ENCODE data around the gene MRPL21.

Gene MRPL21

GRCh38 chr11:68924073-68924925, 20.7 kb upstream of the MRPL21 start:
- no peaks in the 10 kb centered on the region for H3K4me1 ChIP-seq (ENCODE audit: control insufficient read depth, insufficient read depth, low read length)
- H3K27me3 ChIP-seq (ENCODE audit: control insufficient read depth, insufficient read depth, low read length): no peaks in the 10 kb centered on the region
- H3K4me3 ChIP-seq (ENCODE audit: low read length): no peak overlapping the region
- peaks cover 8% of the 10 kb centered on the region for H3K9me3 ChIP-seq (replicated peaks; ENCODE audit: low read length)
- peaks cover 67% of the 10 kb centered on the region for H3K36me3 ChIP-seq (ENCODE audit: insufficient read depth, low read length)
- no peak overlapping the region for H3K9ac ChIP-seq (ENCODE audit: low read depth, low read length)
- H3K4me2 ChIP-seq (ENCODE audit: low read length): no peak overlapping the region

DNA sequence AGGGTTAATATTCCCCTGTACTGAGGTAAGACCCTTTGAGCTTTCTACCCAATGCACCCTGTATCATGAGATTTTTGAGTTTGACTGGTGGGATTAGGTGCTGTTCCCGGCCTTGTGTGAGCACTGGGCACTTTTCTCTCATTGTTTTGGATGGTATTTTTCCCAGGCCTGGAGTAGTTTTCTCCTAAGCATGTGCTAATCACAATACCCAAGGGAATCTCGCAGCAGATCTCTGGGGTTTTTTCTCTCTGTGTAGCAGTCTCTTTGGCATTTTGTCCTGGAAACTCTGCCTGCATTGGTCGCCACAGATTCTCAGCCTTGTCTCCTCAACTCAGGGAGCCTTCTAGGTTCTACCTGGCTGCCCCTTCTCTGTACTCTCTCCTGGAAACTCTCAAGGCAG, 20.0 kb upstream of the MRPL21 start:
- no peak overlapping the region for H3K4me3 ChIP-seq (ENCODE audit: low read length)
- H3K9me3 ChIP-seq (replicated peaks; ENCODE audit: low read length): peaks cover 8% of the 10 kb centered on the region
- peaks cover 64% of the 10 kb centered on the region for H3K36me3 ChIP-seq (ENCODE audit: insufficient read depth, low read length)
- H3K4me2 ChIP-seq (ENCODE audit: low read length): no peak overlapping the region
- H3K27me3 ChIP-seq (ENCODE audit: control insufficient read depth, insufficient read depth, low read length): no peaks in the 10 kb centered on the region
- no peak overlapping the region for H3K9ac ChIP-seq (ENCODE audit: low read depth, low read length)
- no peaks in the 10 kb centered on the region for H3K4me1 ChIP-seq (ENCODE audit: control insufficient read depth, insufficient read depth, low read length)

DNA sequence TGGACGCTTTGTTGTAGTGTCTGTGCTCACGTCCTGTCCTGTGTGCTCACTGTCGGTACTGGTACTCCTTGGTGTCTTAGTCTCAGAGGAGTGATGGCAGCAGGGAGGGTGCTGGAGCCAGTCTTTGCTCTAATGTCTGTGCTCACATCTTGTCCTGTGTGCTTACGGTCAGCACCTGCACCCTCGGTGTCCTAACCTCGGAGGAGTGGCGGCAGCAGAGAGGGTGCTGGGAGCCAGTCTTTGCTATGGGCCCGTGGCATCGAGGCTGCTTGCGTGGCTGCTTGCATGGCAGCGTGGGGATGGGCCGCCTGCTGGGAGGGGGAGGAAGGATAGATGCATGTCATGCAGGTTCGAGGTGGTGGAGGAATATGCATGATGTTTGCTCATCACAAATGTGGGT, 12.8 kb upstream of the MRPL21 start:
- Histone ChIP-seq H3K4me3 (ENCODE audit: low read length) (no peak overlapping the region), H3K4me2 (ENCODE audit: low read length) (no peak overlapping the region), H3K9ac (ENCODE audit: low read depth, low read length) (no peak overlapping the region), H3K27me3 (ENCODE audit: control insufficient read depth, insufficient read depth, low read length) (no peaks in the 10 kb centered on the region), H3K4me1 (ENCODE audit: control insufficient read depth, insufficient read depth, low read length) (peaks cover 8% of the 10 kb centered on the region), H3K9me3 (replicated peaks; ENCODE audit: low read length) (no peaks in the 10 kb centered on the region), H3K36me3 (ENCODE audit: insufficient read depth, low read length) (peaks cover 51% of the 10 kb centered on the region)

DNA sequence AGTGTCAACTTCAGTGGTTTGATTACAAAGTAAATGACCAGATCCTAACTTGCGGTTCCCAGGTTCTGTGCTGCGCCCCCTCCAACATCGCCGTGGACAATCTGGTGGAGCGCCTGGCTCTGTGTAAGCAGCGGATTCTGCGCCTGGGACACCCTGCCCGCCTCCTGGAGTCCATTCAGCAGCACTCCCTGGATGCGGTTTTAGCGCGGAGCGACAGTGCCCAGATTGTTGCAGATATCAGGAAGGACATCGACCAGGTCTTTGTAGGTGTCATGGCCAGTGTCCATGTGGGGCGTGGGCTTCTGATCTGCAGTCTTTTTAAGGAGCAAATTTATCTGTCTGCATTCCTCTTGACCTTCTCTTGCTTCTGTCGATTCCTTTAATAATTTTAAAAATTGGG, 11.1 kb upstream of the MRPL21 start:
- Histone ChIP-seq H3K4me2 (ENCODE audit: low read length) (no peak overlapping the region), H3K4me1 (ENCODE audit: control insufficient read depth, insufficient read depth, low read length) (peaks cover 8% of the 10 kb centered on the region), H3K27me3 (ENCODE audit: control insufficient read depth, insufficient read depth, low read length) (no peaks in the 10 kb centered on the region), H3K4me3 (ENCODE audit: low read length) (no peak overlapping the region), H3K36me3 (ENCODE audit: insufficient read depth, low read length) (peaks cover 62% of the 10 kb centered on the region), H3K9me3 (replicated peaks; ENCODE audit: low read length) (no peaks in the 10 kb centered on the region), H3K9ac (ENCODE audit: low read depth, low read length) (no peak overlapping the region)

DNA sequence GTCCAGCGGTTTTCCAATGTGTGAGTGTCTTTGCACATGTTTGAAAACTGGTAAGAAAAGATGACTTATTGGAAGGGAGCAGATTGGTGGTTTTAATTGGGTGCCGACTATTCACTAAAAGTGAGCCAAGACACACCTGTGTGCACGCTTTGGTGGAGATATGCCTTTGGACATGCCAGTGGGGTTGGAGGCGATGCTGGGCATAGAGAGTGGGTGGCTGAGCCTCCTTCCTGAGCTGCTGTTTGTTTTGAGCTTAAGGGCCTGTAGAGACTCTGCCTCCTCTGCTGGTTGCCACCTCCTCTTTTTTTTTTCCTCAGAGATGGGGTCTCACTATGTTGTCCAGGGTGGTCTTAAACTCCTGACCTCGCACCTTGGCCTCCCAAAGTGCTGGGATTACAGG, 9.6 kb upstream of the MRPL21 start:
- Histone ChIP-seq H3K27me3 (ENCODE audit: control insufficient read depth, insufficient read depth, low read length) (no peaks in the 10 kb centered on the region), H3K9ac (ENCODE audit: low read depth, low read length) (no peak overlapping the region), H3K36me3 (ENCODE audit: insufficient read depth, low read length) (peaks cover 60% of the 10 kb centered on the region)

GRCh38 chr11:68912254-68912653, 8.6 kb upstream of the MRPL21 start:
- Histone ChIP-seq H3K4me2 (ENCODE audit: low read length) (no peak overlapping the region), H3K36me3 (ENCODE audit: insufficient read depth, low read length) (peaks cover 58% of the 10 kb centered on the region), H3K4me3 (ENCODE audit: low read length) (no peak overlapping the region), H3K4me1 (ENCODE audit: control insufficient read depth, insufficient read depth, low read length) (peaks cover 8% of the 10 kb centered on the region), H3K27me3 (ENCODE audit: control insufficient read depth, insufficient read depth, low read length) (no peaks in the 10 kb centered on the region), H3K9ac (ENCODE audit: low read depth, low read length) (no peak overlapping the region), H3K9me3 (replicated peaks; ENCODE audit: low read length) (no peaks in the 10 kb centered on the region)

More for the DNA sequence above, 9.6 kb upstream of the MRPL21 start:
- no peak overlapping the region for H3K4me2 ChIP-seq (ENCODE audit: low read length)
- H3K9me3 ChIP-seq (replicated peaks; ENCODE audit: low read length): no peaks in the 10 kb centered on the region
- H3K4me1 ChIP-seq (ENCODE audit: control insufficient read depth, insufficient read depth, low read length): peaks cover 8% of the 10 kb centered on the region
- H3K4me3 ChIP-seq (ENCODE audit: low read length): no peak overlapping the region

GRCh38 chr11:68911731-68912130, 8.1 kb upstream of the MRPL21 start:
- H3K4me3 ChIP-seq (ENCODE audit: low read length): no peak overlapping the region
- no peaks in the 10 kb centered on the region for H3K9me3 ChIP-seq (replicated peaks; ENCODE audit: low read length)
- H3K36me3 ChIP-seq (ENCODE audit: insufficient read depth, low read length): peaks cover 59% of the 10 kb centered on the region
- peaks cover 8% of the 10 kb centered on the region for H3K4me1 ChIP-seq (ENCODE audit: control insufficient read depth, insufficient read depth, low read length)
- H3K27me3 ChIP-seq (ENCODE audit: control insufficient read depth, insufficient read depth, low read length): no peaks in the 10 kb centered on the region
- no peak overlapping the region for H3K9ac ChIP-seq (ENCODE audit: low read depth, low read length)
- no peak overlapping the region for H3K4me2 ChIP-seq (ENCODE audit: low read length)

DNA sequence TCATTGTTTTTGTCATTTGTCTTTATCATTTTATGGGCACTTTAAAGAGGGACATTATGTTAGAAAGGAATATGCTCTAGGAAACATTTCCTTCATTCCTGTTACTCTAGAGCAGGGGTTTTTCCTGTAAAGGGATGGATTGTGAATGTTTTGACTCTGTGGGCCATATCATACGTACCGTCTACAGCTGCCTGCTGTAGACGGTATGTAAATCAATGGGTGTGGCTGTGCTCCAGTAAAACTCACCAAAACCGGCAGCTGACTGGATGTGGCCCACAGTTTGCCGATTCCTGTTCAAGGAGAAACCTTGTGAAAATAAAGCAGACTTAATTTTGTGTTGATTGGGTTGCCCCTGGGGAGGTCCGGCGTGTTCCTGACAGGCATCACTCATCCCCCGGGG, 7.3 kb upstream of the MRPL21 start:
- Histone ChIP-seq H3K4me3 (ENCODE audit: low read length) (no peak overlapping the region), H3K9me3 (replicated peaks; ENCODE audit: low read length) (no peaks in the 10 kb centered on the region), H3K4me1 (ENCODE audit: control insufficient read depth, insufficient read depth, low read length) (peaks cover 8% of the 10 kb centered on the region), H3K9ac (ENCODE audit: low read depth, low read length) (no peak overlapping the region), H3K4me2 (ENCODE audit: low read length) (no peak overlapping the region), H3K36me3 (ENCODE audit: insufficient read depth, low read length) (peaks cover 52% of the 10 kb centered on the region), H3K27me3 (ENCODE audit: control insufficient read depth, insufficient read depth, low read length) (no peaks in the 10 kb centered on the region)

- Histone ChIP-seq H3K4me3 (ENCODE audit: low read length) (no peak overlapping the region), H3K27me3 (ENCODE audit: control insufficient read depth, insufficient read depth, low read length) (no peaks in the 10 kb centered on the region), H3K4me1 (ENCODE audit: control insufficient read depth, insufficient read depth, low read length) (peaks cover 16% of the 10 kb centered on the region), H3K9ac (ENCODE audit: low read depth, low read length) (no peak overlapping the region), H3K9me3 (replicated peaks; ENCODE audit: low read length) (no peaks in the 10 kb centered on the region), H3K4me2 (ENCODE audit: low read length) (no peak overlapping the region), H3K36me3 (ENCODE audit: insufficient read depth, low read length) (peaks cover 36% of the 10 kb centered on the region)
These were observed 4.6 kb upstream of the MRPL21 start for GRCh38 chr11:68908273-68908672.

DNA sequence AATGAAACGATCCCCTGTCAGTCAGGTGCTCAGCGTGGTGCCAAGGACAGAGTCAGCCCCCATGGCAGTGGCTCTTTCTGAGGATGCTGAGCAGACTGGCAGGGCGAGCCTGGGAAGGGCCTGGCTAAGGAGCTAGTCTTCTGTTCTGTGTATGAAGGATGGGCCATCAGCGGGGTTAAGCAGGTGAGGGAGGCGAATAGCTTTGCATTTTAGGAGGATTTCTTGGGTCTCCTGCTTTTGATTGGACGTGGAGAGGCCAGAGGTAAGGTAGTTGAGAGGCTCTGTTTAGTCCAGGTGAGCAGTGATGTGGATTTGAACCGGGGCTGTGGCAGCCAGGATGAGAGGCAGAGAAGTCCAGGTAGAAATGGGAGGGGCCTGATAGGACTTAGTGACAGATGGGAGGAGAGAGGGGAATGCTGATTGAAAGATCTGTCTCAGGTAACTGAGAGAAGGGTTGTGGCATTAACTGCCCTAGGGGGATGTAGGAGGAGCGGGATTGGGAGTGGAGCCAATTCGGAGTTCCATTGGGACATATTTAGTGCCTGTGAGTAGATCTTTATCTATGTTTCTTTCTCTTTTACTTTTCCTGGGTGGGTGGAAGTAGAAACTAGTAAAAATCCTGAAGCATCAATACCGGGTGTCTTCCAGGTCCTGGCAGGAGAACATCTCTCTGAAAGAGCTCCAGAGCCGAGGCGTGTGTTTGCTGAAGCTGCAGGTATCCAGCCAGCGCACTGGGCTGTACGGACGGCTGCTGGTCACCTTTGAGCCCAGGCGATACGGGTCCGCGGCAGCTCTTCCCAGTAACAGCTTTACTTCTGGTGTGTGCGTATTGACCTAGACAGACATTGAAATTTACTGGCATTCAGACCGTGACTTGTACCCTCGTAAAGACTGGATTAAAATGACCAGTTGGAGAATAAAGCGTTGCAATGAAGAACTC, 2.1 kb upstream of the MRPL21 start:
- H3K4me3 ChIP-seq (ENCODE audit: low read length): peak overlapping the region; percentile 97
- no peaks in the 10 kb centered on the region for H3K27me3 ChIP-seq (ENCODE audit: control insufficient read depth, insufficient read depth, low read length)
- H3K4me2 ChIP-seq (ENCODE audit: low read length): peak overlapping the region; percentile 87
- no peaks in the 10 kb centered on the region for H3K9me3 ChIP-seq (replicated peaks; ENCODE audit: low read length)
- H3K36me3 ChIP-seq (ENCODE audit: insufficient read depth, low read length): peaks cover 21% of the 10 kb centered on the region
- peaks cover 15% of the 10 kb centered on the region for H3K4me1 ChIP-seq (ENCODE audit: control insufficient read depth, insufficient read depth, low read length)
- peak overlapping the region; percentile 94 for H3K9ac ChIP-seq (ENCODE audit: low read depth, low read length)

GRCh38 chr11:68904248-68904847, 716 bp upstream of the MRPL21 start:
- H3K36me3 ChIP-seq (ENCODE audit: insufficient read depth, low read length): peaks cover 16% of the 10 kb centered on the region
- H3K4me1 ChIP-seq (ENCODE audit: control insufficient read depth, insufficient read depth, low read length): peaks cover 15% of the 10 kb centered on the region
- no peaks in the 10 kb centered on the region for H3K9me3 ChIP-seq (replicated peaks; ENCODE audit: low read length)
- peak overlapping the region; percentile 87 for H3K4me2 ChIP-seq (ENCODE audit: low read length)
- peak overlapping the region; percentile 97 for H3K4me3 ChIP-seq (ENCODE audit: low read length)
- peak overlapping the region; percentile 94 for H3K9ac ChIP-seq (ENCODE audit: low read depth, low read length)
- H3K27me3 ChIP-seq (ENCODE audit: control insufficient read depth, insufficient read depth, low read length): no peaks in the 10 kb centered on the region

Measured in skeletal muscle satellite cell (primary cell).